ENCODE measurements around the gene SVBP.
A peak's percentile ranks its signal among the peaks of the same experiment; 100 is the strongest.
"Not testable (repeated sequence)": the region's sequence is repeated elsewhere in the genome, so short reads cannot be mapped to it uniquely, and the experiment has no call there.

SVBP gene

GRCh38 chr1:42816585-42817439 lies at the start of gene SVBP, which contains the start of gene ERMAP:
Gene SVBP, minus strand, starts transcription at chr1:42817397. Its CDS starts 853 bp downstream, at chr1:42816544.
Gene ERMAP, plus strand, starts transcription at chr1:42817122. Its CDS starts 13,327 bp downstream, at chr1:42830449.
- no peak for FAIRE-seq

DNA sequence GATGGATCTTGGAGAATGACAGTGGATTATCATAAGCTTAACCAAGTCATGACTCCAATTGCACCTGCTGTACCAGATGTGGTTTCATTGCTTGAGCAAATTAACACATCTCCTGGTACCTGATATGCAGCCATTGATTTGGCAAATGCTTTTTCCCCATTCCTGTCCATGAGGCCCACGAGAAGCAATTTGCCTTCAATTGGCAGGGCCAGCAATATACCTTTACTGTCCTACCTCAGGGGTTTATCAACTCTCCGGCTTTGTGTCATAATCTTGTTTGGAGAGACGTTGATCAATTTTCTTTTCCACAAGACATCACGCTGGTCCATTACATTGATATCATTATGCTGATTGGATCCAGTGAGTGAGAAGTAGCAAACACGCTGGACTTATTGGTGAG lies 49.4 kb upstream of the SVBP start:
- no peak for FAIRE-seq

DNA sequence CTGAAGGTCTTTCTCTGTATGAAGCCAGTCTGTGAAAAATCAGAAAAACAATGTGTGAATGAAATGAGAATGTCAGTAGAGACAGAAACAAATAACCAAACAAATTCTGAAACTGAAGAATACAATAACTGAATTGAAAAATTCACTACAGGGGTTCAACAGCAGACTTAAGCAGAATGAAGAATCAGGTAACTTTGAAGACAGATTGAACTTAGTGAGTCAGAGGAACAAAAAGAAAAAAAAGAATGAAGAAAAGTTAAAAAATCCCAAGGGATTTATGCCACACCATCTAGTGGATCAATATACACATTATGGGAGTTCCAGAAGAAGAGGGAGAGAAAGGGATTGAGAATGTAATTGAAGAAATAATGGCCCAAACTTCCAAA lies 43.8 kb upstream of the SVBP start:
- no peak for FAIRE-seq

DNA sequence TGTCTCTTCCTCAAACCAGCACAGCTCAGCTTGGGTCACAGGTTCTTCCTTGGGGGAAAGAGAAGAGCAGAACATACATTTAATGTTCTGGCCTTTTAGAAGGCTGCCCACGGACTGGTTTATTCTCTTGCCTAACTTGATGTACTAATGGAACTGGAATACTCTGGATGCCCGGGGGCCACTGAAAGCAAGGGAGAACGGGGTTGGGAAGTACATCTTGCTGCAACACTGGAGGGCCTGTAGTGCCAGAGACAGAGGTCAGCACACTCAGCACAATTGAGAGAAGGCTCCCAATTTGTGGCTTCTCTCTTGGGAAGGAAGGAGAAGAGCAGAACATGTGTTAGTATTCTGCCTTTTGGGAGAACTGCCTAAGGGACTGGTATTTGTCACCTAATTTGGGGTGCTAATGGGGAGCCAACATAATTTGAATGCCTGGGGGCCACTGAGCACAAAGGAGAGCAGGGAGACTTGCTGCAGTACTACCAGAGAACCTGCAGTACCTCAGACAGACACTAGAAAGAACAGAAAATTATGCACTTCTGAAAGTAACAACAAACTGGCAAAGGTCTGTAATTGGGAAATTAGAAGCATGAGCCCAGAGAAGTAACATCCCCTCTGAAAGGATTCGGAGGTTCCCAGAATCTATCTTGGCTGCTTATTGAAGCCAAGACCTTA lies 43.3 kb upstream of the SVBP start:
- FAIRE-seq = no peak

DNA sequence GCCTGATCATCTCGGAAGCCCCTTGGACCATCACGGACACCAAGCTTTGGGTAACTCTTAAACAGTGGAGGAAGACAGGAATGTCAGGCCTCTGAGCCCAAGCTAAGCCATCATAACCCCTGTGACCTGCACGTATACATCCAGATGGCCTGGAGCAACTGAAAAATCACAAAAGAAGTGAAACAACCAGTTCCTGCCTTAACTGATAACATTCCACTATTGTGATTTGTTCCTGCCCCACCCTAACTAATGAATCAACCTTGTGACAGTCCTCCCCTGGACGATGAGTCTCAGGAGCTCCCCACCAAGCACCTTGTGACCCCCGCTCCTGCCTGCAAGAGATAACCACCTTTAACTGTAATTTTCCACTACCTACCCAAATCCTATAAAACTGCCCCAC lies 42.2 kb upstream of the SVBP start:
- not testable (repeated sequence) for FAIRE-seq

DNA sequence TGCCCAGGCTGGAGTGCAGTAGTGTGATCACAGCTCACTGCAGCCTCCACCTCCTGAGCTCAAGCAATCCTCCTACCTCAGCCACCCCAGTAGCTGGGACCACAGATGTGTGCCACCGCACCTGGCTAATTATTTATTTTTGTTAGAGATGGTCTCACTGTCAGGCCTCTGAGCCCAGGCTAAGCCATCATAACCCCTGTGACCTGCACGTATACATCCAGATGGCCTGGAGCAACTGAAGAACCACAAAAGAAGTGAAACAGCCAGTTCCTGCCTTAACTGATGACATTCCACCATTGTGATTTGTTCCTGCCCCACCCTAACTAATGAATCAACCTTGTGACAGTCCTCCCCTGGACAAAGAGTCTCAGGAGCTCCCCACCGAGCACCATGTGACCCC lies 39.4 kb upstream of the SVBP start:
- not testable (repeated sequence) for FAIRE-seq

- FAIRE-seq = no peak
Observed at GRCh38 chr1:42853116-42853884, 36.1 kb upstream of the SVBP start.

DNA sequence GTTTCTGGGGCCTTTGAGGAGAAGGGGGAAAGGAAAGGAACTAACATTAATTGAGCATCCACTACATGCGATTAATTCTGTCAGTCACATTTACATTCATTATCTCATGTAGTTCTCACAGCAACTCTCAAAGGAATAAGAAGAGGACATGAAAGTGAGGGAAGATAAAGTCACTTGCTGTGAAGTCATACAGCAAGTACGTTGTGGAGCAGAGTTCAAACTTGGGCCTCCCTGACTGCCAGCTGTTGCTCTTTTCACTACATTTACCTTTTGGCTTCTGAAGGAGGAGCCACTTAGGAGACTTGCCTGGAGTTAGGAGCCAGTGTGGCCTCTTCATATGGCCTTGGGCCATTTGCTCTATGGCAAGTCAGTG lies 35.4 kb upstream of the SVBP start:
- FAIRE-seq = no peak

DNA sequence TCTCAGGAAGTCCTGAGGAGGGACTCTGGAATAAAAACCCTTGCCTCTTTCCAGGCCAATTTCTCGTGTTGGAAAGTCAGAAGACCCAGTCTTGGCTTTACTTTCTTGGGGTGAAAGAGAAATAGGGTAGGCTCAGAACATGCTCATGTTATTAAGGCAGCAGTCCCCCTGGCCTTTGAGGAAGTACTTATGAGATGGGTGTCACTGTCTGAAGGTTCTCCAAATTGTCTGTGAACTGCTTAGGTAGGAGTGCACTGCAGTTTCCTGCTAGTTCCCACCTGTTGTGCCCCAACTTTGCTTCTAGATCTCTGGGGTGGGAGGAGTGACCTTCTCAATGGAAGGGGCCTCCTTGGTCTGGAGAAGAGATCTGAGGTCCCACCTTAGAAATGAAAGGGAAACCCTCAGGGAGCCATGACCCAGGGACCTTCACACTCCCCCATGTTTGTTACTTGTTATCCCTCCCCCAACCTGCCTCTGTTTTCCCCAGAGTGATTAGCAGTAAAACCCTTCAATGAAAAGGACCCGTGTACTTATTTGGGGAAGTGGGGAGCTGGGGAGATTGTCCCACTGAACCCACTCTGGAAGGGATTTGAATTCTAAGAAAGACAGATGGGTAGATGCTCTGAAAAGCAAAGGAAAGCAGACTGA lies 34.9 kb upstream of the SVBP start:
- no peak for FAIRE-seq

DNA sequence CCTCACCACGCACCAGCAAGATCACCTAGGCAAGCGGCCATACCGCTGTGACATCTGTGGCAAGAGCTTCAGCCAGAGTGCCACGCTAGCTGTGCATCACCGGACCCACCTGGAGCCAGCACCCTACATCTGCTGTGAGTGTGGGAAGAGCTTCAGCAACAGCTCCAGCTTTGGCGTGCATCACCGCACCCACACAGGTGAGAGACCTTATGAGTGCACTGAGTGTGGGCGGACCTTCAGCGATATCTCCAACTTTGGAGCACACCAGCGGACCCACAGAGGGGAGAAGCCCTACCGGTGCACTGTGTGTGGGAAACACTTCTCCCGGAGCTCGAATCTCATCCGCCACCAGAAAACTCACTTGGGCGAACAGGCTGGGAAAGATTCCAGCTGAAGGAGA lies 34.2 kb upstream of the SVBP start:
- FAIRE-seq = no peak

DNA sequence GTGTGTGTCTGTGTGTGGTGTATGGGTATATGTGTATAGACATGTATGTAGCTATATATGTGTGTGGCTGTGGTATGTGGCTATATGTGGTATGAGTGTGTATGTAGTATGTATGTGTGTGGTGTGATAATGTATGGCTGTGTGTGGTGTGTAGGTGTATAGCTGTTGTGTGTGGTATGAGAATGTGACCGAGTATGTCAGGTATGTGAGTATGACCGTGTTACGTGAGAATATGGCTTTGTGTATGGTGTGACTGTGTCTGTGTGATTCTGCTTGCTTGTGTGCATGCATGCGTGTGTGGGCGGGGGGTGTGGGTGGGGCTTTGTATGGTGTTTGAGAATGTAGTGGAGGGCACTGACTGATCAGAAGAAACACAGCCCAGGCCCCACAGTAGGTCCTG lies 32.7 kb upstream of the SVBP start:
- no peak for FAIRE-seq

DNA sequence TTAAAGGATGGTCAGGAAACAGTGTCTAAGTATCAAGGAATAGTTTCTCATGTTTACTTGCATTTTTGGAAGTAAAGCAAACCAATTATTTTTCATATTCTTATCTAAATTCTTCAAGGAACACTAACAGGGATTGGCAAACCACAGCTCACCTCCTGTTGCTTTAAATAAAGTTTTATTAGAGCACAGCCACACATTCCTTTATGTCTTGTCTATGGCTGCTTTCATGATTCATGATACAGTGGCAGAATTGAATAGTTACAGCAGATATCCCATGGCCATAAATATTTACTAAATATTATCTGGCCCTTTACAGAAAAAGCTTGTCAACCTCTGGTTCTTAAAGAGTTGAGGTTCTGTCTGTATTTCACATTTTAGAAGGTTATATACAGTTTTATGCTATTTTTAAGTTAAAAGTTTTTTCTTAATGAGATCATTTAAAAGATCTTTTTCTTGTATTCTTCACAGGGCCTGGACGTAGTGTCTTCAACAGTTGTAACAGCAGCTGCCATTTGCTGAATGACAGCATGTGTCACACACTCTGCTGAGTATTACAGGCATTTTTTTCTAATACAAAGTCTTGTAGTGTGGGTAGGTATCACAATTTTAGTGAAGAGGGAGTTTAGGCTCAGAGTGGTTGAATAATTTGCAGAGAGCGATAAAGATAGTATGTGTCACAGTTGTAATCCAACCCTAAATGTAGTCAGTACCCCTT lies 31.8 kb upstream of the SVBP start:
- no peak for FAIRE-seq

GRCh38 chr1:42847721-42848460 lies 30.7 kb upstream of the SVBP start:
- no peak for FAIRE-seq

- FAIRE-seq = no peak
Observed at GRCh38 chr1:42847111-42847595, 30.0 kb upstream of the SVBP start.

DNA sequence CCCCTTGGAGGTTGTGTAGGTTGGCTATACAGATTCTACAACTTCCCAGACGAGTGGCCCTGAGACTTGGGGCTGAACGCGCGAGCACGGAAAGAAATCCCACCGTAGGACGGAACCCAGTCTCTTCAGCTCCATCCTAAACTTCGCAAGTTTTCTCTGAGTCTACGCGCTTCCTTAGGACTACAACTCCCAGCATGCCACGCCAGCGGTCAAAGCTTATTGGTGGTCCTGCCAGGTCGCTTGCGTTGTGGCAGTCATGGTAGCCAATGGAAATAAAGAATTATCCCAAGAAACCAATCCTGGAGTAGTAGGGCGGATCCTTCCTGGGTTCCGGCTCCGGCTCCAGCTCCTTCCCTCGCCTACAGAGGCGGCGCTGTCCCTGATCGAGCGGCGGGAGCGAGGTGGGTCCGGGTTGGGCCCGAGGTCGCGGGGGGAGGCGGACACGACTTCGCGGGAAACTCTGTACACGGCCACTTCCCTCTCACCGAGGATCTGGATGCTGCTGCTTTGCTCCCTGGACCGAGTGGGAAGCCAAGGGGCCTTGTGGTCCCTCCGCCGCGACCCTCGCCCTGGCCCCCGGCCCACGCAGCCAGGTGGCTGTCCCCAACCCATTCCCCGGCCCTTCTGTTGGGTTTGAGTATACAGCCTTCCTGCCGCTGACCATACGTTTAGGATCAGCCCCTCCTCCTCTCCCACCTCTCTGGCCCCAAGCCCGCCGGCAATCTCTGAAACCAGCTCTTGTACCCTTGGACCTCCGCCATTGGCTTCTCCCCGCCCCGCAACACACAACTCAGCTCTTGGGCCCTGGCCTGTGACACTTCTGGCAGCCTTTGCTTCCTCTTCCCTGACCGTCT lies 29.3 kb upstream of the SVBP start, which contains the start of gene ZNF691:
Gene ZNF691 (plus strand): TSS at position 357 of the 854 bp plus-strand sequence. CDS start 3,046 bp downstream, outside the sequence.
- FAIRE-seq = peak; percentile 96

GRCh38 chr1:42845866-42846256 lies 28.7 kb upstream of the SVBP start:
- FAIRE-seq = no peak

GRCh38 chr1:42845193-42845592 lies 28.0 kb upstream of the SVBP start:
- FAIRE-seq = peak; percentile 29

DNA sequence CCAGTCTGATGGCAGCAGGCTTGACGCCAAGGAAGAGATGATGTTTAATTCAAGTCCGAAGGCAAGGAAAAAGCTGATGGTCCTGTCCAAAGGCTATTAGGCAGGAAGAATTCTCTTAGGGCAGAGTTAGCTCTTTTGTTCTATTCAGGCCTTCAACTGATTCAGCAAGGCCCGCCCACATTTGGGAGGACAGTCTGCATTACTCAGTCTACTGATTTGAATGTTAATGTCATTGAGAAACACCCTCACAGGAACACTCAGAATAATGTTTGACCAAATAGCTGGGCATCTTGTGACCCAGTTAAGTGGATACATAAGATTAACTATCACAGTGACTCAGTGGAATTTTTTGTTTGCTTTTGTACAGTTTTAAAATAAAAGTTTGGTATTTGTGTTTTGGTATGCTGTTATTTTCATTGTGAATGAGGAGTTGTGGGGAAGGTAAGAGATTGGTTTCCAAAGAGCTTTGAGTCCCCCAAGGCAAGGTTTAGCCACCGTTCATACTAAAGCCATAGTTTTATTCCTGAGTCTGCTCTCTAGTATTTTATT lies 27.5 kb upstream of the SVBP start:
- FAIRE-seq = no peak

DNA sequence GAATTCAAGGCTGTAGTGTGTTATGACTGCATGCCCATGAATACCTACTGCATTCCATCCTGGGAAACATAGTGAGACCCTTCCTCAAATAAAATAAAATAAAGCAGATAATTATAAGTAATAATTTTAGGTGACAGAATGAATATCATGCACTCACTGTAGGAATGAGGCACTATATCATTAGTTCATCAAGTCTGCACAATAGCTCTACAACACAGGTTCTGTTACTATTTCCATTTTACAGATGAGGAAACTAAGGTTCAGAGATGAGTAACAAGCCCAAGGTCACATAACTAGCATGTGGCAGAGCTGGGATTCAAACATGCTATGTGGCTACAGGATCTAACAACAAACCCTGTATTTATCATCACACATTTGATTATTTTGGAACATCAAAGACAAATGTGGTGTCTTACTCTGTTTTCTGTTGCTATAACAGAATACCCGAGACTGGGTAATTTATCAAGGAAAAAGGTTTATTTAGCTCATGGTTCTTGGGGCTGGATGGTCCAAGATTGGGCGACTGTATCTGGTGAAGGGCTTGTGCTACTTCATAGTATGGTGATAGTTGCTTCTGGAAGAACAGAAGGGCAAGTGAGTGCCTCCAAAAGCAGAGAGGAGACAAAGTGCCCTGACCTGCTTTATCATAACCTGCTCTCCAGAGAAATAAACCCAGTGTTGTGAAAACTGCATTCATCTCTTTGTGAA lies 24.4 kb upstream of the SVBP start:
- FAIRE-seq = no peak
